MCF 10A (cell line): ENCODE measurements around the gene TRIM36. TPM values are rescaled to one million over a fixed set of nuclear protein-coding genes. Genes with fewer than 3 reads are reported as not detected.

Source experiments
- BruUV-seq: library from RNA; stranded (reverse); fragments of 400-500 nt; replicated peaks from 2 replicates; lab custom pipeline; 2021; lab: Mats Ljungman, UMichigan
- CTCF ChIA-PET: fragments of 300-600 bp; sonication (Branson Sonifier 250); formaldehyde crosslinking; extraction: SDS; loops from one replicate; lab custom pipeline; 2021; ENCODE audit warnings: antibody characterized with exemption, inconsistent platforms; lab: Yijun Ruan, JAX
- POLR2A ChIA-PET: fragments of 300-600, 350-650 bp; sonication (Branson Sonifier 250); formaldehyde crosslinking; extraction: SDS; loops from one replicate; lab custom pipeline; 2020; ENCODE audit warnings: antibody characterized with exemption, inconsistent platforms; lab: Yijun Ruan, JAX
- DNase-seq: peaks from one replicate; pipeline ENCODE4 v3.0.0-alpha.2; 2018; ENCODE audit not compliant: unreplicated experiment
- H3K27ac Mint-ChIP-seq: one replicate; pipeline ENCODE4 v1.8.0; 2022; ENCODE audit warnings: mild to moderate bottlenecking, low read depth, mixed read lengths; ENCODE audit not compliant: unreplicated experiment
- H3K27me3 Mint-ChIP-seq: one replicate; pipeline ENCODE4 v1.8.0; 2022; ENCODE audit warnings: mixed read lengths; ENCODE audit not compliant: insufficient read depth, unreplicated experiment
- H3K36me3 Mint-ChIP-seq: one replicate; pipeline ENCODE4 v1.8.0; 2022; ENCODE audit warnings: mild to moderate bottlenecking, moderate library complexity, mixed read lengths; ENCODE audit not compliant: insufficient read depth, unreplicated experiment
- H3K4me1 Mint-ChIP-seq: one replicate; pipeline ENCODE4 v1.8.0; 2022; ENCODE audit warnings: mixed read lengths; ENCODE audit not compliant: insufficient read depth, unreplicated experiment
- H3K4me3 Mint-ChIP-seq: one replicate; pipeline ENCODE4 v1.8.0; 2022; ENCODE audit warnings: mild to moderate bottlenecking, moderate library complexity, mixed read lengths; ENCODE audit not compliant: unreplicated experiment
- H3K9me3 Mint-ChIP-seq: one replicate; pipeline ENCODE4 v1.8.0; 2022; ENCODE audit warnings: mixed read lengths; ENCODE audit not compliant: unreplicated experiment
- intact Hi-C: fragments of 100-400 bp; cut with micrococcal nuclease; formaldehyde crosslinking; loops from 2 replicates; pipeline ENCODE4 v1.14.1; 2022
- total RNA-seq: library from RNA; stranded (reverse); gene quantifications from 2 replicates; pipeline ENCODE4 v1.2.3, GENCODE V29; 2022
- TF ChIP-seq, protein P1 (sequence below): fragments of 200-600 bp; IDR thresholded peaks from one replicate; pipeline ENCODE4 v1.8.0; 2022; ENCODE audit warnings: antibody characterized with exemption, mild to moderate bottlenecking; ENCODE audit not compliant: unreplicated experiment

The TRIM36 gene
- total RNA-seq, 1 experiment from 2014 or later: 7.1 TPM

DNA sequence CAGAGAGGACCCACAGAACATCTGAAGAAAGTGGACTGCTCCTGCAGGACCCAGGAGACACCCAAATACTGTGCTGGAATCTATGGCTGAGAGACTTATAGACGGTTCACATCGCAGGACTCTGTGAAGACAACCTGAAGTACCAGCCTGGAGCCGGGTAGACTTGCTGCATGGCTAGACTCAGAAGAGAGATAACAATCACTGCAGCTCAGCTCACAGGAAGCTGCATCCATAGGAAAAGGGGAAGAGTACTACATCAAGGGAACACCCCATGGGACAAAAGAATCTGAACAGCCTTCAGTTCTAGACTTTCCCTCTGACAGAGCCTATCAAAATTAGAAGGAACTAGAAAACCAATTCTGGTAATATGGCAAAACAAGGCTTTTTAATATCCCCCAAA lies 26.5 kb upstream of the TRIM36 start:
- H3K27me3 Mint-ChIP-seq: no peaks in the 10 kb centered on the region
- H3K4me3 Mint-ChIP-seq: no peak overlapping the region
- CTCF ChIA-PET: interaction anchor here (0.7 kb wide), 1 partner anchor 9 kb away, joined by 3 read pairs; no protein-coding TSS in a partner anchor

DNA sequence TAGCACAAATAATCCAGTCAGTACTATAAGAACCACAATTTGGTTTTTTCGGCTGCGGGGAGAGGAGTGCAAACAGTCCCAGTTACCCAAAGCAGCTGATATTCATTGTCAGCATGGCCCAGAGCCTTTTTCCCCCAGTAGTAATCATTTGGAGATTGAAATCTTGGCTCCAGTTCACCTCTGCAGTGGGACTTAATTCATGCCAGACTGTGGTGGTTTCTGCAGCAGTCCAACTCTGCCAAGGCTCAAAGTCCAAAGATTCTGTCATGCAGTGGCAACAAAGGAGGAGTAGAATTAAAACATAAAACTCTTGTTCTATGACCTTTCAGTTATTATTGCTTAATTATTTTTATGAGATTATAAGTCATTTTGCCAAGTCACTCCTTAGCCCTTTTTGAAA lies 25.0 kb upstream of the TRIM36 start:
- Mint-ChIP-seq H3K4me3 (no peak overlapping the region), H3K9me3 (no peaks in the 10 kb centered on the region), H3K4me1 (no peaks in the 10 kb centered on the region), H3K27ac (no peak overlapping the region), H3K27me3 (no peaks in the 10 kb centered on the region), H3K36me3 (peaks cover 6% of the 10 kb centered on the region)
- intact Hi-C loops: no loop called here
- TF ChIP-seq, protein P1, sequence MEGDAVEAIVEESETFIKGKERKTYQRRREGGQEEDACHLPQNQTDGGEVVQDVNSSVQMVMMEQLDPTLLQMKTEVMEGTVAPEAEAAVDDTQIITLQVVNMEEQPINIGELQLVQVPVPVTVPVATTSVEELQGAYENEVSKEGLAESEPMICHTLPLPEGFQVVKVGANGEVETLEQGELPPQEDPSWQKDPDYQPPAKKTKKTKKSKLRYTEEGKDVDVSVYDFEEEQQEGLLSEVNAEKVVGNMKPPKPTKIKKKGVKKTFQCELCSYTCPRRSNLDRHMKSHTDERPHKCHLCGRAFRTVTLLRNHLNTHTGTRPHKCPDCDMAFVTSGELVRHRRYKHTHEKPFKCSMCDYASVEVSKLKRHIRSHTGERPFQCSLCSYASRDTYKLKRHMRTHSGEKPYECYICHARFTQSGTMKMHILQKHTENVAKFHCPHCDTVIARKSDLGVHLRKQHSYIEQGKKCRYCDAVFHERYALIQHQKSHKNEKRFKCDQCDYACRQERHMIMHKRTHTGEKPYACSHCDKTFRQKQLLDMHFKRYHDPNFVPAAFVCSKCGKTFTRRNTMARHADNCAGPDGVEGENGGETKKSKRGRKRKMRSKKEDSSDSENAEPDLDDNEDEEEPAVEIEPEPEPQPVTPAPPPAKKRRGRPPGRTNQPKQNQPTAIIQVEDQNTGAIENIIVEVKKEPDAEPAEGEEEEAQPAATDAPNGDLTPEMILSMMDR: no peak
- ChIA-PET POLR2A (no interaction called here), CTCF (no interaction called here)
- no peak for DNase-seq
- no TSS peak for BruUV-seq

More for the DNA sequence above, 26.5 kb upstream of the TRIM36 start:
- Mint-ChIP-seq H3K36me3 (peaks cover 6% of the 10 kb centered on the region), H3K9me3 (no peaks in the 10 kb centered on the region), H3K27ac (no peak overlapping the region), H3K4me1 (no peaks in the 10 kb centered on the region)
- TF ChIP-seq, protein P1: no peak
- intact Hi-C loops: no loop called here
- DNase-seq: no peak
- BruUV-seq: no TSS peak
- POLR2A ChIA-PET: no interaction called here

DNA sequence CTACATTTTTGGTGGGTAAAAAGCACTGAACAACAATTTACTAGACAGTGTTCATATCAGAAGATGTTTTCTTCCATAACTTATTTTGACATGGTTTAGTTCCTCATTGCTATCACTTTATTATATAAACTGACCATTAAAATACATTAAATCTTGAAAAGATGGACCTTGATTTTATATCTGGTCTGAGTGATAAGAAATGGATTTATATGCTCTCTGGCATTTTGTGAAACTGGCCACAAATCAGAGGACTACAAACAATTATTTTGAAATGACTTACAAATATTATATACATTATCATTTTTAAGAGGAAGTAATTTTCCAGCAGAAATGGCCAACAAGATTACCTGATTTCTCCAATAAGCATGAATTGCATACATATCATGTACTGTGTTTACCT lies 23.6 kb upstream of the TRIM36 start:
- TF ChIP-seq, protein P1: no peak
- Mint-ChIP-seq H3K9me3 (no peaks in the 10 kb centered on the region), H3K4me1 (no peaks in the 10 kb centered on the region), H3K27ac (no peak overlapping the region), H3K4me3 (no peak overlapping the region), H3K27me3 (no peaks in the 10 kb centered on the region), H3K36me3 (no peaks in the 10 kb centered on the region)
- intact Hi-C loops: no loop called here
- BruUV-seq: no TSS peak
- ChIA-PET POLR2A (no interaction called here), CTCF (no interaction called here)
- DNase-seq: no peak

DNA sequence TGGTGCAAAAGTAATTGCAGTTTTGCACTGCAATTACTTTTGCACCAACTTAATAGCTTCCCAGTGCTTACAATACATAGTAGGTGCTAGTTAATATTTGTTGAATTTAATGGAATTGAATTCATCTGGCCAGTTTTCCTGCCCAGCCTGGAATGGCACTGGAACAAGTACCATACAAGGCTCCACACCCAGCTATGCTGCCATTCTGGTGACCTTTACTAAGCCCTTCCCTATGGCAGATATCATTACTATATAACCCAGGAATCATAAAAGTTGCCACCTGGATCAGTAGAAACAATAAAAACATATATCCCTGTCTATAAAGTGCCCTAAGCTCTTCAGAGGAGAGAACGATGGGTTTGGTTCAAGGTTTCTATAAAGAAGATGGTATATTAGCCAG lies 22.4 kb upstream of the TRIM36 start:
- TF ChIP-seq, protein P1: no peak
- H3K9me3 Mint-ChIP-seq: no peaks in the 10 kb centered on the region
- intact Hi-C loops: no loop called here
- CTCF ChIA-PET: interaction anchor here (0.7 kb wide), 1 partner anchor 175 kb away, joined by 3 read pairs; no protein-coding TSS in a partner anchor
- H3K4me1 Mint-ChIP-seq: no peaks in the 10 kb centered on the region
- H3K27me3 Mint-ChIP-seq: no peaks in the 10 kb centered on the region
- no TSS peak for BruUV-seq
- no peaks in the 10 kb centered on the region for H3K36me3 Mint-ChIP-seq
- no peak overlapping the region for H3K4me3 Mint-ChIP-seq
- no peak for DNase-seq
- H3K27ac Mint-ChIP-seq: no peak overlapping the region
- POLR2A ChIA-PET: no interaction called here
